C4-2B (cell line): ENCODE measurements around the gene RBFA.

Experiments
- ZFX ChIP-seq: fragments of 450-650 bp; IDR thresholded peaks from 2 replicates; pipeline ENCODE4 v1.6.1; 2017
- TF ChIP-seq, protein P1 (sequence below): fragments of 450-650 bp; conservative IDR thresholded peaks from 2 replicates; pipeline ENCODE4 v1.5.1; 2017; ENCODE audit warnings: mild to moderate bottlenecking

DNA sequence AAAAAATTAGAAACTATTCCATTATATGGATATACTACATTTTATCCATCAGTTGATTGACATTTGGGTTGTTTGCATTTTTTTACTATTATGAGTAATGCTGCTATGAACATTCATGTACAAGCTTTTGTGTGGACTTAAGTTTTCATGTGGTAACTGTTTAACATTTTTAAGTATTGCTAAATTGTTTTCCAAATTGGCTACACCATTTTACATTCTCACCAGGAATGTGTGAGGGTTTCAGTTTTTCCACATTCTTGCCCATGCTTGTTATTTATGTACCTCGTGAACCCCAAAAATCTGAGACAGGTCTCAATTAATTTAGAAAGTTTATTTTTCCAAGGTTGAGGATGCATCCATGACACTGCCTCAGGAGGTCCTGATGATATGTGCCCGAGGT, 42.7 kb upstream of the RBFA start:
- TF ChIP-seq, protein P1, sequence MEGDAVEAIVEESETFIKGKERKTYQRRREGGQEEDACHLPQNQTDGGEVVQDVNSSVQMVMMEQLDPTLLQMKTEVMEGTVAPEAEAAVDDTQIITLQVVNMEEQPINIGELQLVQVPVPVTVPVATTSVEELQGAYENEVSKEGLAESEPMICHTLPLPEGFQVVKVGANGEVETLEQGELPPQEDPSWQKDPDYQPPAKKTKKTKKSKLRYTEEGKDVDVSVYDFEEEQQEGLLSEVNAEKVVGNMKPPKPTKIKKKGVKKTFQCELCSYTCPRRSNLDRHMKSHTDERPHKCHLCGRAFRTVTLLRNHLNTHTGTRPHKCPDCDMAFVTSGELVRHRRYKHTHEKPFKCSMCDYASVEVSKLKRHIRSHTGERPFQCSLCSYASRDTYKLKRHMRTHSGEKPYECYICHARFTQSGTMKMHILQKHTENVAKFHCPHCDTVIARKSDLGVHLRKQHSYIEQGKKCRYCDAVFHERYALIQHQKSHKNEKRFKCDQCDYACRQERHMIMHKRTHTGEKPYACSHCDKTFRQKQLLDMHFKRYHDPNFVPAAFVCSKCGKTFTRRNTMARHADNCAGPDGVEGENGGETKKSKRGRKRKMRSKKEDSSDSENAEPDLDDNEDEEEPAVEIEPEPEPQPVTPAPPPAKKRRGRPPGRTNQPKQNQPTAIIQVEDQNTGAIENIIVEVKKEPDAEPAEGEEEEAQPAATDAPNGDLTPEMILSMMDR: no peak
- no peak for TF ChIP-seq ZFX
